Left lobe of liver (tissue), 2 donors: ENCODE data around the gene FTO. TPM values are rescaled to one million over a fixed set of nuclear protein-coding genes. Genes with fewer than 3 reads are reported as not detected.

Experiments used
- ATAC-seq: fragments of 200-7000 bp; cut with Tn5 transposase; one replicate; pipeline ENCODE4 v1.9.1; 2020; ENCODE audit warnings: mild to moderate bottlenecking, moderate library complexity
- DNase-seq: peaks from one replicate; pipeline ENCODE4 v3.0.0-alpha.2; 2020; ENCODE audit warnings: low spot score
- total RNA-seq: library from RNA; stranded (reverse); gene quantifications from one replicate; pipeline ENCODE4 v1.2.1, GENCODE V29; 2021
- donor health status: DM: no; HTN: no; CAD: no; lungs with moderate emphysema.
- donor health status: DM: no; HTN: yes; CAD: no.

FTO gene
- total RNA-seq, 1 donor from 2014 or later, result 29.9 TPM

- ATAC-seq, result no peak
- no peak for DNase-seq
Measured at GRCh38 chr16:54040480-54040879, 336.5 kb downstream of the FTO start.

- ATAC-seq, result no peak
- no peak for DNase-seq
Measured at GRCh38 chr16:54040975-54041374, 337.0 kb downstream of the FTO start.

GRCh38 chr16:54048586-54049495 is 344.9 kb downstream of the FTO start:
- no peak for DNase-seq
- no peak for ATAC-seq

GRCh38 chr16:54049591-54050458 is 345.9 kb downstream of the FTO start:
- ATAC-seq, result no peak

GRCh38 chr16:54050459-54051210 is 346.7 kb downstream of the FTO start:
- DNase-seq, result no peak

More at GRCh38 chr16:54049591-54050458, 345.9 kb downstream of the FTO start:
- no peak for DNase-seq

GRCh38 chr16:54051821-54052220 is 347.9 kb downstream of the FTO start:
- ATAC-seq (no peak), DNase-seq (no peak)

More at GRCh38 chr16:54050459-54051210, 346.7 kb downstream of the FTO start:
- no peak for ATAC-seq

GRCh38 chr16:54052271-54052670 is 348.3 kb downstream of the FTO start:
- no peak for ATAC-seq
- no peak for DNase-seq

GRCh38 chr16:54053891-54054820 is 350.2 kb downstream of the FTO start:
- no peak for ATAC-seq

GRCh38 chr16:54055191-54055590 is 351.2 kb downstream of the FTO start:
- DNase-seq (no peak), ATAC-seq (no peak)

More at GRCh38 chr16:54053891-54054820, 350.2 kb downstream of the FTO start:
- no peak for DNase-seq

- no peak for ATAC-seq
- DNase-seq, result no peak
Measured at GRCh38 chr16:54055864-54056263, 351.9 kb downstream of the FTO start.

GRCh38 chr16:54056921-54057320 is 353.0 kb downstream of the FTO start:
- DNase-seq (no peak), ATAC-seq (no peak)

- no peak for ATAC-seq
- no peak for DNase-seq
Measured at GRCh38 chr16:54059319-54059718, 355.4 kb downstream of the FTO start.

GRCh38 chr16:54060599-54061421 is 356.9 kb downstream of the FTO start:
- DNase-seq (no peak), ATAC-seq (no peak)

GRCh38 chr16:54061454-54061853 is 357.5 kb downstream of the FTO start:
- no peak for ATAC-seq
- no peak for DNase-seq

- DNase-seq (no peak), ATAC-seq (peak; percentile 79)
Measured at GRCh38 chr16:54062361-54063278, 358.7 kb downstream of the FTO start.

GRCh38 chr16:54063279-54063773 is 359.4 kb downstream of the FTO start:
- DNase-seq (no peak), ATAC-seq (peak; percentile 70)

GRCh38 chr16:54066451-54067105 is 362.6 kb downstream of the FTO start:
- DNase-seq (no peak), ATAC-seq (peak; percentile 34)
